GM21528 (cell line): ENCODE data around the gene TGIF1.

ENCODE experiments used
- ATAC-seq: cut with Tn5 transposase; IDR thresholded peaks from one replicate; pipeline ENCODE4 v1.9.1; 2021; ENCODE audit warnings: mild to moderate bottlenecking, moderate library complexity; ENCODE audit not compliant: unreplicated experiment, low FRiP score

Gene TGIF1

GRCh38 chr18:3429121-3429520 lies 20.9 kb upstream of the TGIF1 start:
- no peak for ATAC-seq

DNA sequence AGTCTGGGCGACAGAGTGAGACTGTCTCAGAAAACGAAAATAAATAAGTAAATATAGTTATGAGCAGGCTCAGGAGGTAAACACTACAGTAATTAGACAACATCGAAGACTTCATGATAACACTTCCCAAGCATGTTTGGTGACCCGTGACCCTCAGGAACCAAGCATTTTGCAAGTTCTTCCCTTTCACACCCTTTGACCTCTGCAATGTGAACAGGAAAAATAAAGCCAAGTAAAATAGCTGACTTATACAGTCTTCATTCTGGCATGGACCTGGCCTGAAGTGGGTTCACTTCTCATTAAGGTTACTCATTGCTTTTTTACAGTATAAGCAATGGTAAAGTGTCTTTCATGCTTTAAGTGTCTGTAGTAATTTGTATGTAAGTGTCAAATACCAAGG lies 15.3 kb upstream of the TGIF1 start:
- ATAC-seq: no peak

- ATAC-seq: no peak
These were observed 9.6 kb upstream of the TGIF1 start for GRCh38 chr18:3440341-3440740.

- no peak for ATAC-seq
These were observed 8.7 kb upstream of the TGIF1 start for GRCh38 chr18:3441290-3441689.

- no peak for ATAC-seq
These were observed 7.1 kb upstream of the TGIF1 start for GRCh38 chr18:3442919-3443318.

DNA sequence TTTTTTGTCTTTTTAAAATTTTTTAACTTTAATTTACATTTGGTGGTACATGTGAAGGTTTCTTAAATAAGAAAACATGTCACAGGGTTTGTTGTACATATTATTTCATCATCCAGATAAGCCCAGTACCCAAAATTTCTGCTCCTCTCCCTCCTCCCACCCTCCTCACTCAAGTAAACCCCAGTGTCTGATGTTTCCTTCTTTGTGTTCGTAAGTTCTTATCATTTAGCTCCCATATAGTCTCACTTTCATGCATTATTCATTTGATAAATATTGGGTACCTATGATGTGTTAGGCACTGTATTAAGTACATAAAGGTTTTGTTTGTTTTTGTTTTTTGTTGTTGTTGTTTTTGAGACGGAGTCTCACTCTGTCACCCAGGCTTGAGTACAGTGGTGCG lies 5.7 kb upstream of the TGIF1 start:
- ATAC-seq: no peak

GRCh38 chr18:3444954-3445353 lies 5.0 kb upstream of the TGIF1 start:
- no peak for ATAC-seq

DNA sequence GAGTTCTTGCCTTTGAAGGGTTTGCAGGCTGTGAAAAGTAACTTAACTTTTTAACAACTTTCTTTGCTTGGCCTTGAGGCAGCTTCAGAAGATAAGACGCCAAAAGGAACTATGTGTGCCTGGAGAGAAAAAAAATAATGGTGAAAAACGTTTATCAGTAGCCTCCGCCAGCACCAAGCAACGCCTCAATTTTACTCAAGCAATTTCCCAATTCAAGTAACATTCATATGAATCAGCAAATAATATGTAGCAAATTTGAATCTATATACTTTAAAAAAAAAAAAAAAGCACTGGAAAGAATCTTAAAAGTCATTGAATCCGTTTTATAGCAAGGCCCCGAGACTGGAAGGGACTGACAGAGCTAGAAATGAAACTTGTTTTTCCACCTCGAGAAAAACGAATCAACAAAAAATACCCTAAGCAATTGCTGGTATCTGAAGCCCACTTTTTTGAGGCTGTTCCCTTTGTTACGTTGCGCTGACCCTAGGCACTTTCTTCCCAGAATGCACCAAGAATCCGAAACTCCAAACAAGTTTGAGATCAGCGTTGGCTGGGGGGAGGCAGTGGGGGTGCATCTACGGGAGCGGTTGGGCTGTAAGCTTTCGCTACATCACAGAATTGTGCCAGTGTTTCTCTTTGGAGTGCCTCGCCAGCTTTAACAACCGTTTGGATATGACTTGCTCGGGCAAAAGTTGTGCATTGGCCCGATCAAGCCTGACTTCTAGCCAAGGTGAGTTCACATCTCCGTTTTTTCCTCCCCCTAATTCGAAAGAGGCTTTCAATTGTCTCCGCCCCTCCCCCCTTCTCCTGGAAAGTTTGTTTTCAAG lies 2.7 kb upstream of the TGIF1 start:
- ATAC-seq: no peak

DNA sequence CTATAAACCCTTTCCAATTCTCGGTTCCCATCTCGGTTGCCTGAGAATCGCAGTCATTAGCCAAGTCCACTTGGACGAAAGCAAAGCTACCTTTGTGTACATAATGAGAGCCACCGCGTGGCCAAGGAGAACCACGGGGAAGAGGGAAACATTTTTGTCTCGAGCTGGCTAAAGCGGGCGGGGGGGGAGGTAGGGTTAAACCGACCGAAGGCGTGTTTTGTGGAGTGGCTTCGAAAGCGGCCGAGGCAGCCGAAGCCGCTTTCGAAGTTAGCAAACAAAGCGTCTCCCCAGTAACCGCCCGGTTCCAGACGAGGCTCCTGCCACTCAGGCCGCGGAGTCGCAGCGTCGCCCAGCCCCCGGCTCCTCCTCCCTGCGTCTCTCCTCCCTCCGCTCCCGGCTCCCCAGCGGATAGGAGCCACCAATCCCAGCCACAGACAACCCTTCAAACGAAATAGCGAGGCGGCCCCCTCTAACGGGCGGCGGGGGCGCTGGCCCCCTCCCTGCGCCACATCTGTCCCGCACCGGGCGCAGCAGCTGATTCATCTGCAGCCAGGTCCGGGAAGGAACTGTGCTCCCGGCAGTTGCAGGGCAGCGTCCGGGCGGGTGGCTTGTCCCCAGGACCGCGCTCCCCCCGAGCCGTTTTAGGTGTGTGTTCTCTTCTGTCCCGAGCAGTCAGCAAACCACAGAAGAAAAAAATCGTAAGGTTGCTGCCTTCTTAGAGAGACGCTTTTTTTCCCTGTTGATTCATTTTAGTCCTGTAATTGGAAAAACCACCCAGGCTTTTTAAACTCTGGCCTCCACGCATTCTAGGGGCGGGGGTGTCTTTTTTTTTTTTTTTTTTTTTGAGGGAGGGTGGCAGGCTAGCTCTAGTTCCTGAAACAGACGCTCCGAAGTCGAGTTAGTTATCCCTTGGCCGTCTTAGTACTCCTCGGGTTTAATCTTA lies 1.8 kb upstream of the TGIF1 start:
- peak; percentile 66 for ATAC-seq

DNA sequence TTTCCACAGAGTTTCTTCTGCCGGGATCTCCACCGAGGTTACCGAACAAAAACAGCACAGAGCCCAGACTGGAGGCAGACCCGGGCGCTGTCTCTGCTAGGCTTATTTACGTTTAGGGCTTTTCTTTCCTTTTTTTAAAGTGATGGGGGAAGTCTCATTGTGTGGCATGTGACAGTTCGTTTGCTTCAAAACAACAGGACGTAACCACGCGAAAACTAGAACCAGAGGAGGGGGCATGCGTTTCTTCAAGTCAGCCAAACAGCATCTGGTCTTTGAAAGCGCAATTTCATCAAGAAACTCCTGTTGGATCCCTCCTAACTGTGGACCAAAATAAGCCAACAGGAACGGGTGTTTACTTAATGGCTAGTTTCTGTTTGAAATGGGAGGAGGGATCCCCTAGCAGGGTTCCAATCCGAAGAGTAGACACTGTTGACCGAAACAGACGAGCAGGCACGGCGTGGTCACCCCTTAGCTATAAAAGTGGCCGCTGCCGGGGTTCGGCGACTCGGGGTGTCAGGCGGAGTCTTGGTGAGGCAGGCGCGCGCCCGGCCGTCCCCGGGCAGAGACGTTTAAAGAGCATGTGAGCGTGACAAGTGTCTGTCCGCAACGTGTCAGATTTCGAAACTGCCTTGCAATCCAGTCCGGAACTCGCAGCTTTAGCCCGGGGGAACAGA lies 997 bp upstream of the TGIF1 start:
- peak; percentile 52 for ATAC-seq

GRCh38 chr18:3449512-3450011 lies 410 bp upstream of the TGIF1 start:
- ATAC-seq: peak; percentile 9

DNA sequence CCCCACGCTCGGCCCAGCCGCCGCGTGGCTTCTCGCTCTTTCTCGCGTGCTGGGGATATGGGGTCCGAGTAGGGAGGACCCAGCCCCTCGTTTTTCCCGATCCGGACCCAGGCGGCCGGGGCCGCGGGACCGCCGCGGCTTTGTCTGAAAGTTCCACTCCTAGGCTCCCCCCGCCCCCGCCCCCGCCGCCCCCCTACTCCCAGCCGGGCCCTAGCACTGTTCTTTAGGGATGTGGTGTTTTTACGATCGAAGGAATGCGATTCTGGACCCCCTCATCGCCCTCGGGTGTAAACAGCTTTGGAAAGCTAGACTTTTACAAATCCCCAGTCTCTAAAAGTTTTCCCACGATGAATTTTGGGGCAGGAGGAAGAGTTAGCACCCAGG lies 819 bp downstream of the TGIF1 start:
- ATAC-seq: no peak

GRCh38 chr18:3451183-3451988 lies 1.4 kb downstream of the TGIF1 start:
- ATAC-seq: no peak

- ATAC-seq: no peak
These were observed 2.2 kb downstream of the TGIF1 start for GRCh38 chr18:3451989-3452749.

DNA sequence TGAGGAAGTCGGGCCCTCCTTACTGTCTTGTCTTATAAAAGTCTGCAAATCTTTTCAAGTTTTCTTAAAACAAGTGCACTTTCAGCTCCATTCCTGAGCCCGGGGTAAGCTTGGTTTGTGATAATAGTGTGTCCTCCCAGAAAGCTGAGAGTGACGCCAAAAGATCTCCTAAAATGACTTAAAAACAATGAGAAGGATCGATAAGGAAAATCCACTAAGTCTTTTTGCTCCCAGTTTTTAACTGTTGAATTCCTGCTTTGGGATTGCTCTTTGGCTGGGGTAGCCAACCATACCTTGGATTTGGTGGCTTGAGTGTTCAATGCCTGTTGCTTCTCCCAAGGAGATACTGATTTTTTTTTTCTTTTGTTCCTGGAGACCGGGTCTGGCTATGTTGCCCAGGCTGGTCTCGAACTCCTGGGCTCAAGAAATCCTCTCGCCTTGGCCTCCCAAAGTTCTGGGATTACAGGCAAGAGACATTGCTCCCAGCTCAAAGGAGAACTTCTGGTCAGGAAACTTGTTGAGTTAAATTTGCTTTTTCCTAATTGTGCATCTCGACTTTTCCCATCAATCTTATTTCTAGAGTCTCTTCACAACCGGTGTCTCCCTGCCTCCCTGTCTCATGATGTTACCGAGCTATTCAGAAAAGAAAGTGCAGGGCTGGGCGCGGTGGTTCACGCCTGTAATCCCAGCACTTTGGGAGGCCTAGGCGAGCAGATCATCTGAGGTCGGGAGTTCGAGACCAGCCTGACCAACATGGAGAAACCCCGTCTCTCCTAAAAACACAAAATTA lies 3.0 kb downstream of the TGIF1 start:
- ATAC-seq: no peak

DNA sequence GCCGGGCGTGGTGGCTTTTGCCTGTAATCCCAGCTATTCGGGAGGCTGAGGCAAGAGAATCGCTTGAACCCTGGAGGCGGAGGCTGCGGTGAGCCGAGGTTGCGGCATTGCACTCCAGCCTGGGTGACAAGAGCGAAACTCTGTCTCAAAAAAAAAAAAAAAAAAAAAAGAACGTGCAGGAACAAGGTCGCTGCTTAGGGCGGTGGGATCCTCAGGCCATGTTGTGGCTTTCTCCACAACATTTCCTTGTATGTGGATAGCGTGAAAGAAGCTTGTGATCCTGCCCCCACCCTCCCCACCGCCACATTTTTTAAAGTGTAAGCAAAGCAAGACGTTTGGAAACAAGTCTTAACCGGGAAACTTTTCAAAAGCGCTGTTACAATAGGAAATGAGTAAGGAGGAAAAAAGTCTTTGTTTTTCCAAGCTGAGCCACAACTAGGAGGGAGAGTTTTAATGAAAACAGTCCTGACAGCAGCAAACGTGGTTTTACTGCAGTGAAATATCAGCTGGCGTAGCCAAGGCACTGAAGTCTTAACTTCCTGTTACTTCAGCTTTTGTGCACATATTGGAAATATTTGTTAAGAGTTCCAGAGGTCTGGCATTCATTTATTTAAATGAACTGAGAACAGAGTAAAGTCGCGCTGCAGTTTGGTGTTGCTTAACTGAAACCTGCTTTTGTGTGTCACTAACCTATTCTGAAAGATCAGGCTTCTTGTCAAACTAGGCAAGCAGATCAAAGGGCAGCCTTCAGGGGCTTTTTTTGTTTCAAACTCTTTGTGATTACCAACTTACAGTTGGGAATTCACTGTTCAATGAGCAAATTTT lies 3.8 kb downstream of the TGIF1 start:
- no peak for ATAC-seq

GRCh38 chr18:3454365-3455089 lies 4.6 kb downstream of the TGIF1 start:
- ATAC-seq: no peak
